Measurements from ENCODE around the gene ANKRD52. TPM values are rescaled to one million over a fixed set of nuclear protein-coding genes. Genes with fewer than 3 reads are reported as not detected.

ANKRD52 gene
- total RNA-seq, 1 donor from 2014 or later: 28.0 TPM

DNA sequence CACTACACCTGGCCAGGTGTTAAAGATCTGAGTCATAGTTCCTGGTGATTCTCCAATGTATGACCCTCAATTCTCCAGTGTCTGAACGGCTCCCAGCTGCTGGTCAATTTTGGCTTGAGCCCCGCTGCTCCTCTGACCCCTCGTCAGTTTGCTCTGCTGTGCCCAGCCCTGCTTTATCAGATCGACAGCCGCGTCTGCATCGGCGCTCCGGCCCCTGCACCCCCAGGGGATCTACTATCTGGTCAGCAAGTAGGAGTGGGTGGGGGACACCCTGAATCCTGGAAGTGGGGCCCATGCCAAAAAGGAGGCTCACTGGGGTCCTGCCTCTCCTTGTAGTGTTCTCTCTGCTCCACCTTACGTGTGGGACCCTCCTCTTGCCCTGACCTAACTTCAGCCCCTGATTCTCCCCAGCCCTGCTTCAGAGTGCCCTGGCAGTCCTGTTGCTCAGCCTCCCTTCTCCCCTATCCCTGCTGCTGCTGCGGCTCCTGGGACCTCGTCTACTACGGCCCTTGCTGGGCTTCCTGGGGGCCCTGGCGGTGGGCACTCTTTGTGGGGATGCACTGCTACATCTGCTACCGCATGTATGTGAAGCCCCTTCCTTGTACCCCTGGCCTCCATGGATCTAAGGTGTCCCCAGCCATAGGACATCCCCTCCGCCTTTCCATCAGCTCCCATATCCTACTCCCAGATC is 23.3 kb downstream of the ANKRD52 start:
- intact Hi-C loops (cut with DNase I): no loop called here
- no peak overlapping the region for H3K27ac ChIP-seq
- no peaks in the 10 kb centered on the region for H3K27me3 ChIP-seq
- ATAC-seq (no peak), DNase-seq (no peak)
- no peak overlapping the region for H3K4me3 ChIP-seq
- no peaks in the 10 kb centered on the region for H3K4me1 ChIP-seq
- no peak for TF ChIP-seq CTCF (IDR thresholded peaks at IDR 0.05)
- no peaks in the 10 kb centered on the region for H3K9me3 ChIP-seq
- H3K36me3 ChIP-seq: peaks cover 12% of the 10 kb centered on the region

DNA sequence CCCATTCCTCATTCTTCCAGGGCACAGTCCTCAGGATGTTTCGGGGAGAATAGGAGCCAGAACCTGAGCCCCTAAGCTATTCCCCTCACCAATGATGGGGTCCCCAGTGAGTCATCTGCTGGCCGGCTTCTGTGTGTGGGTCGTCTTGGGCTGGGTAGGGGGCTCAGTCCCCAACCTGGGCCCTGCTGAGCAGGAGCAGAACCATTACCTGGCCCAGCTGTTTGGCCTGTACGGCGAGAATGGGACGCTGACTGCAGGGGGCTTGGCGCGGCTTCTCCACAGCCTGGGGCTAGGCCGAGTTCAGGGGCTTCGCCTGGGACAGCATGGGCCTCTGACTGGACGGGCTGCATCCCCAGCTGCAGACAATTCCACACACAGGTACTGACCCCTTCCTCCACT is 27.0 kb downstream of the ANKRD52 start:
- DNase-seq (no peak), ATAC-seq (peak; percentile 8)
- no peaks in the 10 kb centered on the region for H3K27me3 ChIP-seq
- H3K4me3 ChIP-seq: no peak overlapping the region
- H3K36me3 ChIP-seq: peaks cover 11% of the 10 kb centered on the region
- intact Hi-C loops (cut with DNase I): no loop called here
- H3K4me1 ChIP-seq: no peaks in the 10 kb centered on the region
- H3K9me3 ChIP-seq: no peaks in the 10 kb centered on the region
- TF ChIP-seq CTCF (IDR thresholded peaks at IDR 0.05): no peak
- no peak overlapping the region for H3K27ac ChIP-seq

DNA sequence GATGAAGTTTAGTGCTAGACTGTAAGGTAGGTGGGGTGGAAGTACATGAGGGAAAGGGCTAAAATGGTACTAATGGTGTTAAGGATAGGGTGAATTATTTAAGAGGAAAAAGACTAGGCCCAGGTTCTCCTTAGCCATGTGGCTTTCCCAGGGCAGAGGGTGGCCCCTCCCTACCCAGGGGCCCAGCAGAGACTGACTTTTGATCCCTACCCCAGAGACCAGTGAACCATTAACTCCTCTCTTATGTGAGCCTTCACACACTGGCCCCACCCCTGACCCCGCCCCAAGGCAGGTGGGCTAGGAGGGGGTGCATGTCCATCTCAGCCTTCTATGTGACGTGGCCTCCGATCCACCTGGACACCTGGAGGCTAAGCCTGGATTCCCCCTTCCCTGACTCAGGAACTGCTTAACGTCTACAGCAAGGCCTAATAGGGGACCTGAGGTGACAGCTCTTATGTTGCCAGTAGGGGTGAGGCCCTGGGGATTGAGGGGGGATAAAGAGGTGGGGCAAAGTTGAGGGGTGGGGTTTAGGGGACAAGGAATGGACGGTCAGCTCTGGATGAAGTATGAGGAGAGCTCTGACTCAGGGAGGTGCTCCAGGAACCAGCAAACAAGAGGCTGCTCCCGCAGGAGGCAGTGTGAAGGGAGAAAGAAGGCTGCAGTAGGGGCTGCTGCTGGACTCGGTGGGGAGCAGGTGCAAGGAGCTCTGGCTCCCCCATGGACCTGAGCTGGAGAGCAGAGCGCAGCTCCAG is 27.6 kb downstream of the ANKRD52 start:
- ATAC-seq: peak; percentile 10
- Histone ChIP-seq H3K36me3 (peaks cover 11% of the 10 kb centered on the region), H3K9me3 (no peaks in the 10 kb centered on the region), H3K4me1 (no peaks in the 10 kb centered on the region), H3K27me3 (no peaks in the 10 kb centered on the region), H3K27ac (no peak overlapping the region), H3K4me3 (no peak overlapping the region)
- no peak for DNase-seq
- no peak for TF ChIP-seq CTCF (IDR thresholded peaks at IDR 0.05)
- intact Hi-C loops (cut with DNase I): no loop called here

DNA sequence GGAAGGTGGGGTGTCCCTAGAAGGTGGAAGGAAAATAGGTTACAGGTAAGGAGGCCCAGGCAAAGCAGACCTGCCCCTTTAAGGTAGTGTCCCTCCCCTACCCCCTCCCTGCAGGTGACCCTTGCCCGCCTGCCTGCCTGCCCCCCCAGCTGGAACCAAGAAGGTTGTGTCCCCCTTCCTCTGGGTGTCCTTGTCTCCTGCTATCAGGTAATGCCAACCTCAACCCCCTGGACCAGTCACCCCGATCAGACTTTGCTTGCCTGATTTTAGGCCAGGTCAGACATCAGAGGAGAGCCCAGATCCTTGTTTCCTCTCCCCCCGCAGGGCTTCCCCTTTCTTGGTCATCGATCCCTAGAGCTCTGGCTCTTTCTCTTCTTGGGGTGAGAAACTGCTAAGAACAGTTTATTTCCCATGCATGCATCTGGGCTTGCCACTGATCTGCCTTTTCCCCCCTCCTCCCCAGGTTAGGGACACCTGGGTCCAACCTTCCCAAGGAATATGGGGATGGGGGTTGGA is 28.2 kb downstream of the ANKRD52 start, which contains the start of gene SLC39A5:
TSS of gene SLC39A5 (plus strand) at position 136 of the 516 bp plus-strand sequence. CDS start 1,224 bp downstream, outside the sequence.
- no peak for ATAC-seq
- no peak within 1 kb of the TSS for H3K4me3 ChIP-seq
- peaks cover 11% of the 10 kb centered on the region for H3K36me3 ChIP-seq
- no peak for TF ChIP-seq CTCF (IDR thresholded peaks at IDR 0.05)
- peaks cover 1% of the 10 kb centered on the region for H3K4me1 ChIP-seq
- no peaks in the 10 kb centered on the region for H3K9me3 ChIP-seq
- no peak within 1 kb of the TSS for H3K27ac ChIP-seq
- intact Hi-C loops (cut with DNase I): loop anchor here (5.0 kb wide), 1 partner anchor 38 kb away; no protein-coding TSS in a partner anchor
- no peak for DNase-seq
- no peaks in the 10 kb centered on the region for H3K27me3 ChIP-seq

DNA sequence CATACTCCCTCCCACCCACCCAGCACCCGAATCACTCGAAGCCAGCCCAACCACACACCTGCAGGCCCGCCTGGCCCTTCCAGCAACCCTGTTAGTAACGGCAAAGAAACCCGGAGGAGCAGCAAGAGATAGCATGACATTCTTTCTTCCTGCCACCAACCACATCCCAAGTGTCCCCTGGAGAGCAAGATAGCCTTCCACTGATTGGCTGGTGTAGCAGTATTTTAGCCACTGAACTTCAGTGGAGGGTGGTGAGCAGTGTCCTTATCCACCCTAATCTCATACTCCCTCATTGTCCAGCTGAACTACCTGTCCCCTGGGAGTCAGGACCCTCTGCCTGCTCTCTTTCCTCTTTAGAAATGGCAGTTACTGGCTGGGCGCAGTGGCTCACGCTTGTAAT is 29.1 kb downstream of the ANKRD52 start:
- DNase-seq (no peak), ATAC-seq (no peak)
- no peaks in the 10 kb centered on the region for H3K9me3 ChIP-seq
- H3K4me1 ChIP-seq: peaks cover 6% of the 10 kb centered on the region
- H3K27ac ChIP-seq: no peak overlapping the region
- no peak for TF ChIP-seq CTCF (IDR thresholded peaks at IDR 0.05)
- no peaks in the 10 kb centered on the region for H3K27me3 ChIP-seq
- peaks cover 11% of the 10 kb centered on the region for H3K36me3 ChIP-seq
- no peak overlapping the region for H3K4me3 ChIP-seq
- intact Hi-C loops (cut with DNase I): loop anchor here (5.0 kb wide), 1 partner anchor 37 kb away; no protein-coding TSS in a partner anchor
